Trophoblast cell (in vitro differentiated cells and primary cell): ENCODE data around the gene RAB11FIP5.
"Not testable (repeated sequence)": the region's sequence is repeated elsewhere in the genome, so short reads cannot be mapped to it uniquely, and the experiment has no call there.

Source experiments
- DNase-seq, 2 donors: peaks; one replicate each; pipeline ENCODE4 v3.0.0-alpha.2; 2016
- H2AFZ ChIP-seq: 2 replicates; pipeline ENCODE4 v1.6.1; 2013; ENCODE audit warnings: low read length, moderate library complexity, mild to moderate bottlenecking; ENCODE audit not compliant: insufficient read depth, poor library complexity
- H2AK5ac ChIP-seq: 2 replicates; pipeline ENCODE4 v1.6.1; 2013; ENCODE audit warnings: mild to moderate bottlenecking, low read length
- H2BK120ac ChIP-seq: 2 replicates; pipeline ENCODE4 v1.6.1; 2013; ENCODE audit warnings: low read length, mild to moderate bottlenecking, moderate library complexity; ENCODE audit not compliant: insufficient read depth, poor library complexity
- H2BK12ac ChIP-seq: 2 replicates; pipeline ENCODE4 v1.6.1; 2013; ENCODE audit warnings: mild to moderate bottlenecking, low read length, moderate library complexity
- H2BK5ac ChIP-seq: 2 replicates; pipeline ENCODE4 v1.6.1; 2013; ENCODE audit warnings: low read length, low read depth, moderate library complexity, mild to moderate bottlenecking; ENCODE audit not compliant: poor library complexity
- H3K14ac ChIP-seq: 2 replicates; pipeline ENCODE4 v1.6.1; 2013; ENCODE audit warnings: mild to moderate bottlenecking, low read length
- H3K18ac ChIP-seq: 2 replicates; pipeline ENCODE4 v1.6.1; 2013; ENCODE audit warnings: mild to moderate bottlenecking, low read length
- H3K23ac ChIP-seq: 2 replicates; pipeline ENCODE4 v1.6.1; 2013; ENCODE audit warnings: low read length
- H3K27ac ChIP-seq: 2 replicates; pipeline ENCODE4 v1.5.1; 2013; ENCODE audit warnings: low read depth, mild to moderate bottlenecking, inconsistent platforms, low read length, moderate library complexity
- H3K27me3 ChIP-seq: 2 replicates; pipeline ENCODE4 v1.6.1; 2013; ENCODE audit warnings: inconsistent platforms, mild to moderate bottlenecking, low read length, moderate library complexity; ENCODE audit not compliant: insufficient read depth
- H3K36me3 ChIP-seq, 2 experiments: 1 replicate in 1 of 2; 2 replicates in 1 of 2; pipeline ENCODE4 v1.6.1; 2013; ENCODE audit warnings: low read length in 2 of 2, mild to moderate bottlenecking in 2 of 2, moderate library complexity in 1 of 2; ENCODE audit not compliant: insufficient read depth in 2 of 2, control insufficient read depth in 1 of 2
- H3K4ac ChIP-seq: 2 replicates; pipeline ENCODE4 v1.6.1; 2013; ENCODE audit warnings: low read depth, mild to moderate bottlenecking, low read length, moderate library complexity
- H3K4me1 ChIP-seq, 2 experiments: 1 replicate in 1 of 2; 2 replicates in 1 of 2; pipeline ENCODE4 v1.6.1; 2013; ENCODE audit warnings: low read length in 2 of 2, mild to moderate bottlenecking in 2 of 2, moderate library complexity in 1 of 2; ENCODE audit not compliant: insufficient read depth in 2 of 2, control insufficient read depth in 1 of 2
- H3K4me2 ChIP-seq: 2 replicates; pipeline ENCODE4 v1.6.1; 2013; ENCODE audit warnings: inconsistent platforms, mild to moderate bottlenecking, low read length, moderate library complexity
- H3K4me3 ChIP-seq: 2 replicates; pipeline ENCODE4 v1.5.1; 2013; ENCODE audit warnings: mild to moderate bottlenecking, low read depth, low read length, inconsistent platforms
- H3K79me1 ChIP-seq: one replicate; pipeline ENCODE4 v1.6.1; 2013; ENCODE audit warnings: low read length
- H3K79me2 ChIP-seq: 2 replicates; pipeline ENCODE4 v1.6.1; 2013; ENCODE audit warnings: low read length, mild to moderate bottlenecking; ENCODE audit not compliant: control insufficient read depth, insufficient read depth, poor library complexity
- H3K9ac ChIP-seq: 2 replicates; pipeline ENCODE4 v1.6.1; 2013; ENCODE audit warnings: mild to moderate bottlenecking, low read length
- H3K9me3 ChIP-seq: 2 replicates; pipeline ENCODE4 v1.6.1; 2013; ENCODE audit warnings: low read depth, mild to moderate bottlenecking, control low read depth, inconsistent platforms, low read length; ENCODE audit not compliant: insufficient read depth
- H4K12ac ChIP-seq: 2 replicates; pipeline ENCODE4 v1.6.1; 2013; ENCODE audit warnings: low read depth, mild to moderate bottlenecking, low read length, moderate library complexity
- H4K8ac ChIP-seq: 2 replicates; pipeline ENCODE4 v1.6.1; 2013; ENCODE audit warnings: low read depth, mild to moderate bottlenecking, low read length, moderate library complexity
- H4K91ac ChIP-seq: one replicate; pipeline ENCODE4 v1.6.1; 2013; ENCODE audit warnings: low read depth, mild to moderate bottlenecking, low read length, moderate library complexity
- WGBS: extraction: QIAGEN DNeasy Blood & Tissue Kit; methylation state at CpG from one replicate; pipeline ENCODE4 v1.1.7; 2013; ENCODE audit warnings: missing lambda C conversion rate; ENCODE audit not compliant: insufficient read length, insufficient coverage; ENCODE audit errors: extremely low coverage; 5-methylcytosine and 5-hydroxymethylcytosine counted together

Gene RAB11FIP5

DNA sequence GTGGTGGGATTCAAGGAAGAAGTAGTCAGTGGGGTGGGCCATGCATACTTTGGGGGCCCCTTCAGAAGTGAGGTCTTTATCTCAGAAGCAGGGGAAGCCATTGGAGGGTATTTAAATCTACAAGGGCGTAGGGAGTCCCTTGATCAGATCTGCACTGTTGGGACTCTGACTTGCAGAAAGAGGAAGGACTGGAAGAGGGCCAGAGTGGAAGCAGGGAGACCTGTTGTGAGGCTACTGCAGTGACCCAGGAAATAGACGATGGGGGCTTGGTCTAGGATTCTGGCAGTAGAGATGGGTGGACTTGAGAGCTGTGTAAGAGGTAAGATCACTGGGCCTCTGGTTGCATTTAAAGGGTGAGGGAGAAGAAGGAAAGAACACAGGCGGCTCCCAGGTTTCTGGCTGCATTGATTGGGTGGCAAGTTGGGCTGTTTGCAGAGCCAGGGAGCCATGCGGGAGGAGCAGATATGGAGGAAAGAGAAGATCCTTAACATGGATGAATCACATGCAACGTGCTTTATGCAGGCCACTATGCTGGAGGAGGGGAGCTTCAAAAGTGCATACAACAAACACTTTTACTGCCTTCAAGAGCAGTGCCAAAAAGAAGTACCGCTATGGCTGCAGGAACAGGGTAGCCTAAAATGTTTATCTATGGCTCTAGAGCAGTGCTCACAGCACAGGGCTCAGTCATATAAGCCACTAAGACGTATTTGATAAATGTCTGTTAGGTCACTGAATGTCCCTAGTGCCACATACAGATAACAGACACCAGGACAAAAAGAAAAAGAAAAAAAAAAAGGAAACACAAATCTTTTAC is 43.5 kb downstream of the RAB11FIP5 start:
- WGBS, result no CpG with 5 or more reads among the region's 7 CpGs
- no peak overlapping the region for H4K8ac ChIP-seq
- peaks cover 11% of the 10 kb centered on the region for H3K79me2 ChIP-seq
- H3K27me3 ChIP-seq, result no peaks in the 10 kb centered on the region
- H3K4me2 ChIP-seq, result no peak overlapping the region
- H4K91ac ChIP-seq, result no peak overlapping the region
- H3K23ac ChIP-seq, result no peak overlapping the region
- H2BK5ac ChIP-seq, result no peak overlapping the region
- H3K79me1 ChIP-seq, result peaks cover 17% of the 10 kb centered on the region
- no peak overlapping the region for H3K18ac ChIP-seq
- no peak overlapping the region for H2BK120ac ChIP-seq
- H3K4me1 ChIP-seq, result peaks cover 9 to 12% of the 10 kb centered on the region in 2 experiments
- no peak overlapping the region for H3K14ac ChIP-seq
- no peak overlapping the region for H3K9ac ChIP-seq
- no peak overlapping the region for H2BK12ac ChIP-seq
- H3K4me3 ChIP-seq, result no peak overlapping the region
- no peak overlapping the region for H3K27ac ChIP-seq
- H3K36me3 ChIP-seq, result no peaks in the 10 kb centered on the region
- H4K12ac ChIP-seq, result no peak overlapping the region
- H2AFZ ChIP-seq, result no peak overlapping the region
- H3K4ac ChIP-seq, result no peak overlapping the region
- no peak overlapping the region for H2AK5ac ChIP-seq
- peaks cover 2% of the 10 kb centered on the region for H3K9me3 ChIP-seq
- peak in 1 of 2 donors; percentile 54 for DNase-seq

- Histone ChIP-seq H2BK12ac (no peak overlapping the region), H3K79me1 (peaks cover 17% of the 10 kb centered on the region), H3K4me2 (no peak overlapping the region), H4K8ac (no peak overlapping the region), H3K27me3 (no peaks in the 10 kb centered on the region), H3K18ac (no peak overlapping the region), H3K27ac (no peak overlapping the region), H3K4me3 (no peak overlapping the region), H3K4ac (no peak overlapping the region), H2BK120ac (no peak overlapping the region), H3K9me3 (peaks cover 2% of the 10 kb centered on the region), H4K12ac (no peak overlapping the region), H3K14ac (no peak overlapping the region), H3K9ac (no peak overlapping the region), H2AK5ac (no peak overlapping the region), H3K23ac (no peak overlapping the region), H2AFZ (no peak overlapping the region), H2BK5ac (no peak overlapping the region), H3K79me2 (peaks cover 11% of the 10 kb centered on the region), H3K4me1 (peaks cover 13 to 14% of the 10 kb centered on the region in 2 experiments), H4K91ac (no peak overlapping the region), H3K36me3 (no peaks in the 10 kb centered on the region)
- WGBS, result no CpG with 5 or more reads among the region's 2 CpGs
- no peak for DNase-seq
These were observed 44.6 kb downstream of the RAB11FIP5 start for GRCh38 chr2:73068147-73068546.

GRCh38 chr2:73067043-73067442 is 45.7 kb downstream of the RAB11FIP5 start:
- H2AFZ ChIP-seq, result no peak overlapping the region
- no peak overlapping the region for H2BK12ac ChIP-seq
- no peaks in the 10 kb centered on the region for H3K36me3 ChIP-seq
- H4K12ac ChIP-seq, result no peak overlapping the region
- no peaks in the 10 kb centered on the region for H3K27me3 ChIP-seq
- H3K4ac ChIP-seq, result no peak overlapping the region
- H4K91ac ChIP-seq, result no peak overlapping the region
- peaks cover 2% of the 10 kb centered on the region for H3K9me3 ChIP-seq
- no peak overlapping the region for H2AK5ac ChIP-seq
- H3K4me1 ChIP-seq, result peaks cover 12 to 13% of the 10 kb centered on the region in 2 experiments
- no peak for DNase-seq
- H3K79me2 ChIP-seq, result peaks cover 11% of the 10 kb centered on the region
- H3K79me1 ChIP-seq, result peaks cover 17% of the 10 kb centered on the region
- H3K9ac ChIP-seq, result no peak overlapping the region
- H3K27ac ChIP-seq, result no peak overlapping the region
- no peak overlapping the region for H4K8ac ChIP-seq
- no peak overlapping the region for H2BK120ac ChIP-seq
- H2BK5ac ChIP-seq, result no peak overlapping the region
- no peak overlapping the region for H3K18ac ChIP-seq
- no CpG with 5 or more reads among the region's 2 CpGs for WGBS
- H3K4me2 ChIP-seq, result no peak overlapping the region
- no peak overlapping the region for H3K4me3 ChIP-seq
- H3K23ac ChIP-seq, result no peak overlapping the region
- no peak overlapping the region for H3K14ac ChIP-seq

- H3K36me3 ChIP-seq, H2BK5ac ChIP-seq, H2AK5ac ChIP-seq, H2BK12ac ChIP-seq, H4K91ac ChIP-seq, H3K9ac ChIP-seq, H3K27ac ChIP-seq, H3K79me1 ChIP-seq, H4K12ac ChIP-seq, DNase-seq, H2AFZ ChIP-seq, H3K4me3 ChIP-seq, H4K8ac ChIP-seq, H3K27me3 ChIP-seq, H3K9me3 ChIP-seq, H3K4me2 ChIP-seq, H3K14ac ChIP-seq, H3K79me2 ChIP-seq, H3K23ac ChIP-seq, H2BK120ac ChIP-seq, H3K18ac ChIP-seq, H3K4ac ChIP-seq: not testable (repeated sequence)
- no CpG with 5 or more reads among the region's 5 CpGs for WGBS
- H3K4me1 ChIP-seq, result peaks cover 9 to 10% of the 10 kb centered on the region in 2 experiments
These were observed 47.7 kb downstream of the RAB11FIP5 start for GRCh38 chr2:73065070-73065469.
